Measurements from ENCODE around the gene RNF2. TPM values are rescaled to one million over a fixed set of nuclear protein-coding genes. Genes with fewer than 3 reads are reported as not detected.

RNF2 gene
- total RNA-seq, 1 experiment from 2014 or later, result 37.2 TPM

- in situ Hi-C loops (cut with HindIII; ENCODE audit: low pct_unique_long_range_greater_than_20kb, low sequenced_read_pairs), result no loop called here
- no peak for DNase-seq (ENCODE audit: low read depth, low spot score)
Observed at GRCh38 chr1:185144233-185144632, 98.9 kb downstream of the RNF2 start.

- DNase-seq (ENCODE audit: low read depth, low spot score), result no peak
- in situ Hi-C loops (cut with HindIII; ENCODE audit: low pct_unique_long_range_greater_than_20kb, low sequenced_read_pairs), result no loop called here
Observed at GRCh38 chr1:185151215-185151614, 105.9 kb downstream of the RNF2 start.

Small RNA genes within 50 kb of the gene (small RNA-seq; reads per million reads assigned to genes)
- 0.02 to 0.38 reads per million in 2 experiments for gene RNA5SP72

Other genes starting within 250 kb of the RNF2 start
- 14.4 and 18.6 TPM in 2 replicates for gene NIBAN1, start 71.0 kb upstream of the RNF2 start, total RNA-seq (2014; rRNA removed; shearing (Covaris generic))
- gene TRMT1L, start 111.4 kb downstream of the RNF2 start, total RNA-seq (2014; rRNA removed; shearing (Covaris generic)), result 23.3 and 28.2 TPM in 2 replicates
- 8.6 and 9.7 TPM in 2 replicates for gene SWT1, start 111.6 kb downstream of the RNF2 start, total RNA-seq (2014; rRNA removed; shearing (Covaris generic))

Measured in SK-MEL-5 (cell line).